GM18499 (cell line): ENCODE data around the gene XPNPEP1.
A peak's percentile ranks its signal among the peaks of the same experiment; 100 is the strongest.

Experiments
- ATAC-seq: cut with Tn5 transposase; IDR thresholded peaks from one replicate; pipeline ENCODE4 v1.9.1; 2021; ENCODE audit warnings: moderate number of reproducible peaks; ENCODE audit not compliant: insufficient read depth, unreplicated experiment

Gene XPNPEP1

GRCh38 chr10:109922976-109923921 lies at the start of gene XPNPEP1:
Gene XPNPEP1, minus strand, starts transcription at chr10:109923511. Its CDS starts 78 bp downstream, at chr10:109923433.
- peak; percentile 85 for ATAC-seq

- ATAC-seq: no peak
Observed at GRCh38 chr10:109972372-109973001, 49.2 kb upstream of the XPNPEP1 start.

GRCh38 chr10:109971634-109972033 lies 48.3 kb upstream of the XPNPEP1 start:
- ATAC-seq: no peak

- ATAC-seq: no peak
Observed at GRCh38 chr10:109969760-109970346, 46.5 kb upstream of the XPNPEP1 start.

- ATAC-seq: no peak
Observed at GRCh38 chr10:109968953-109969759, 45.8 kb upstream of the XPNPEP1 start.

- ATAC-seq: no peak
Observed at GRCh38 chr10:109967739-109968088, 44.4 kb upstream of the XPNPEP1 start.

- no peak for ATAC-seq
Observed at GRCh38 chr10:109966961-109967738, 43.8 kb upstream of the XPNPEP1 start.

GRCh38 chr10:109964318-109964717 lies 41.0 kb upstream of the XPNPEP1 start:
- no peak for ATAC-seq

GRCh38 chr10:109963439-109963838 lies 40.1 kb upstream of the XPNPEP1 start:
- no peak for ATAC-seq

- ATAC-seq: no peak
Observed at GRCh38 chr10:109962247-109962646, 38.9 kb upstream of the XPNPEP1 start.

GRCh38 chr10:109961174-109962001 lies 38.1 kb upstream of the XPNPEP1 start:
- no peak for ATAC-seq

- no peak for ATAC-seq
Observed at GRCh38 chr10:109960682-109961081, 37.4 kb upstream of the XPNPEP1 start.

- ATAC-seq: no peak
Observed at GRCh38 chr10:109959259-109960145, 36.2 kb upstream of the XPNPEP1 start.

GRCh38 chr10:109958059-109958458 lies 34.7 kb upstream of the XPNPEP1 start:
- ATAC-seq: no peak

GRCh38 chr10:109957092-109957797 lies 33.9 kb upstream of the XPNPEP1 start:
- ATAC-seq: peak; percentile 97

GRCh38 chr10:109956454-109957091 lies 33.3 kb upstream of the XPNPEP1 start:
- peak; percentile 44 for ATAC-seq

GRCh38 chr10:109953766-109954165 lies 30.5 kb upstream of the XPNPEP1 start:
- no peak for ATAC-seq
